Stromal cell of bone marrow (primary cell): ENCODE measurements around the gene UGGT2.
"Not testable (repeated sequence)": the region's sequence is repeated elsewhere in the genome, so short reads cannot be mapped to it uniquely, and the experiment has no call there.

Source experiments
- DNase-seq: peaks from one replicate; pipeline ENCODE4 v3.0.0-alpha.2; 2012; ENCODE audit warnings: low read depth

Gene UGGT2

GRCh38 chr13:95791084-95791722 lies 262.0 kb downstream of the UGGT2 start:
- DNase-seq, result no peak

GRCh38 chr13:95789315-95789714 lies 263.9 kb downstream of the UGGT2 start:
- not testable (repeated sequence) for DNase-seq

GRCh38 chr13:95788100-95788463 lies 265.1 kb downstream of the UGGT2 start:
- no peak for DNase-seq

- DNase-seq, result no peak
These were observed 265.7 kb downstream of the UGGT2 start for GRCh38 chr13:95787356-95788099.

GRCh38 chr13:95784900-95785290 lies 268.3 kb downstream of the UGGT2 start:
- peak; percentile 14 for DNase-seq

- peak; percentile 60 for DNase-seq
These were observed 268.9 kb downstream of the UGGT2 start for GRCh38 chr13:95784161-95784899.

GRCh38 chr13:95783747-95784146 lies 269.5 kb downstream of the UGGT2 start:
- no peak for DNase-seq

- not testable (repeated sequence) for DNase-seq
These were observed 271.3 kb downstream of the UGGT2 start for GRCh38 chr13:95781940-95782339.

GRCh38 chr13:95781016-95781415 lies 272.2 kb downstream of the UGGT2 start:
- DNase-seq, result no peak

GRCh38 chr13:95779522-95779921 lies 273.7 kb downstream of the UGGT2 start:
- DNase-seq, result no peak

GRCh38 chr13:95771905-95772304 lies 281.3 kb downstream of the UGGT2 start:
- no peak for DNase-seq

- DNase-seq, result no peak
These were observed 289.6 kb downstream of the UGGT2 start for GRCh38 chr13:95763601-95764000.

- not testable (repeated sequence) for DNase-seq
These were observed 290.6 kb downstream of the UGGT2 start for GRCh38 chr13:95762626-95763025.

- DNase-seq, result no peak
These were observed 297.1 kb downstream of the UGGT2 start for GRCh38 chr13:95756072-95756471.

- DNase-seq, result no peak
These were observed 299.1 kb downstream of the UGGT2 start for GRCh38 chr13:95754069-95754468.

- DNase-seq, result no peak
These were observed 300.5 kb downstream of the UGGT2 start for GRCh38 chr13:95752677-95753076.
